Breast epithelium (tissue), 3 donors: Measurements from ENCODE around the gene NDUFAF8.

Source experiments
- POLR2AphosphoS5 ChIP-seq, 3 donors: sonication (generic); formaldehyde crosslinking; IDR thresholded peaks; one replicate each; pipeline ENCODE4 v1.6.1; 2017; ENCODE audit warnings: antibody characterized with exemption in 3 of 3
- TF ChIP-seq, protein P1 (sequence below), 3 donors: fragments of 450-650 bp; IDR thresholded peaks; one replicate each; pipeline ENCODE4 v1.5.1; 2016 to 2017; ENCODE audit warnings: antibody characterized with exemption in 3 of 3, mild to moderate bottlenecking in 3 of 3, moderate library complexity in 3 of 3

DNA sequence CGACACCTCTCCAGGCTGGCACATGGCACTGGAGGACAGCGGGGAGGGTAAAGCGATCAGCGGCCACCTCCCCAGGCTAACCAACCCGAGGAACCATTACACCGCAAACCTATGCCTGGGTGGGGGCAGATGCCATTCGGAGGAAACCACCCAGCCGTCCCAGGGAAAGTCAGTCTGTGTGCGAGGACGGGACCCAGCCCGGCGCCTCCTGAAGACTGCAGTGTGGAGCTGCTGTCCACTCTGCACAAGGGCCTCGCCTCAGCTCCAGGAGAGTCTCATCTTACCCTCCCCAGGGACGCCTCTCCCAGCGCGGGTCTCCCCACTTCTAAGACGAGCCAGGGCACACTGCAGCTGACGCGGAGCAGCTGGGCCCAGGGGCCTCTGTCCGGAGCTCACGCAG, 48.0 kb downstream of the NDUFAF8 start:
- TF ChIP-seq, protein P1, sequence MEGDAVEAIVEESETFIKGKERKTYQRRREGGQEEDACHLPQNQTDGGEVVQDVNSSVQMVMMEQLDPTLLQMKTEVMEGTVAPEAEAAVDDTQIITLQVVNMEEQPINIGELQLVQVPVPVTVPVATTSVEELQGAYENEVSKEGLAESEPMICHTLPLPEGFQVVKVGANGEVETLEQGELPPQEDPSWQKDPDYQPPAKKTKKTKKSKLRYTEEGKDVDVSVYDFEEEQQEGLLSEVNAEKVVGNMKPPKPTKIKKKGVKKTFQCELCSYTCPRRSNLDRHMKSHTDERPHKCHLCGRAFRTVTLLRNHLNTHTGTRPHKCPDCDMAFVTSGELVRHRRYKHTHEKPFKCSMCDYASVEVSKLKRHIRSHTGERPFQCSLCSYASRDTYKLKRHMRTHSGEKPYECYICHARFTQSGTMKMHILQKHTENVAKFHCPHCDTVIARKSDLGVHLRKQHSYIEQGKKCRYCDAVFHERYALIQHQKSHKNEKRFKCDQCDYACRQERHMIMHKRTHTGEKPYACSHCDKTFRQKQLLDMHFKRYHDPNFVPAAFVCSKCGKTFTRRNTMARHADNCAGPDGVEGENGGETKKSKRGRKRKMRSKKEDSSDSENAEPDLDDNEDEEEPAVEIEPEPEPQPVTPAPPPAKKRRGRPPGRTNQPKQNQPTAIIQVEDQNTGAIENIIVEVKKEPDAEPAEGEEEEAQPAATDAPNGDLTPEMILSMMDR (IDR thresholded peaks at IDR 0.05) = no peak
- TF ChIP-seq POLR2AphosphoS5 (IDR thresholded peaks at IDR 0.05) = no peak
